Body of pancreas (tissue), 4 donors: ENCODE results near the gene RITA1.

Source experiments
- CTCF ChIP-seq, 7 experiments: fragments of 450-650 bp in 4 of 7; fragments of 200-600 bp in 3 of 7; sonication (generic) in 3 of 7; IDR thresholded peaks; one replicate each; pipeline ENCODE4 v1.5.1; 2016 to 2019; ENCODE audit warnings: antibody characterized with exemption in 7 of 7
- POLR2A ChIP-seq, 3 donors: fragments of 450-650 bp; IDR thresholded peaks; one replicate each; pipeline ENCODE4 v1.6.1; 2016; ENCODE audit warnings: antibody characterized with exemption in 3 of 3, mild to moderate bottlenecking in 2 of 3

- TF ChIP-seq CTCF (IDR thresholded peaks at IDR 0.05) (no peak), POLR2A (IDR thresholded peaks at IDR 0.05) (no peak)
Observed at GRCh38 chr12:113239288-113239771, 53.8 kb downstream of the RITA1 start.
